Measurements from ENCODE around the gene KASH5.

KASH5 gene

GRCh38 chr19:49427339-49427738 lies 39.3 kb downstream of the KASH5 start:
- H3K4me1 ChIP-seq (ENCODE audit: control insufficient read depth, insufficient read depth, low read length): peaks cover 3% of the 10 kb centered on the region
- POLR2A ChIA-PET: interaction anchor here (0.8 to 1.9 kb wide), 2 partner anchors 9 to 24 kb away, joined by 3 to 5 read pairs; partner anchors contain the start of gene PIH1D1
- no peak overlapping the region for H3K27ac ChIP-seq (ENCODE audit: extremely low read depth, low read depth, low read length)
- CTCF ChIA-PET: interaction anchor here (0.6 to 3.8 kb wide), 5 partner anchors 36 to 201 kb away, joined by 3 to 33 read pairs (median 3); no protein-coding TSS in a partner anchor
- no peak overlapping the region for H3K4me3 ChIP-seq (ENCODE audit: low read depth, low read length)
- no peaks in the 10 kb centered on the region for H3K9me3 ChIP-seq (ENCODE audit: control insufficient read depth, insufficient read depth, low read depth, low read length)
- H3K36me3 ChIP-seq (ENCODE audit: control insufficient read depth in 2 of 2, insufficient read depth in 1 of 2, low read length in 2 of 2): no peaks in the 10 kb centered on the region
- no peak for TF ChIP-seq ZEB2 (tag by site-specific recombination; IDR thresholded peaks at IDR 0.05)
- TF ChIP-seq RBAK (tag by site-specific recombination; IDR thresholded peaks at IDR 0.05): no peak
- TF ChIP-seq ZNF366 (tag by site-specific recombination; conservative IDR thresholded peaks at IDR 0.05): no peak
- TF ChIP-seq, protein P1, sequence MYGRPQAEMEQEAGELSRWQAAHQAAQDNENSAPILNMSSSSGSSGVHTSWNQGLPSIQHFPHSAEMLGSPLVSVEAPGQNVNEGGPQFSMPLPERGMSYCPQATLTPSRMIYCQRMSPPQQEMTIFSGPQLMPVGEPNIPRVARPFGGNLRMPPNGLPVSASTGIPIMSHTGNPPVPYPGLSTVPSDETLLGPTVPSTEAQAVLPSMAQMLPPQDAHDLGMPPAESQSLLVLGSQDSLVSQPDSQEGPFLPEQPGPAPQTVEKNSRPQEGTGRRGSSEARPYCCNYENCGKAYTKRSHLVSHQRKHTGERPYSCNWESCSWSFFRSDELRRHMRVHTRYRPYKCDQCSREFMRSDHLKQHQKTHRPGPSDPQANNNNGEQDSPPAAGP (tag by site-specific recombination; IDR thresholded peaks at IDR 0.05): no peak

GRCh38 chr19:49427855-49428546 lies 40.0 kb downstream of the KASH5 start:
- Histone ChIP-seq H3K9me3 (ENCODE audit: control insufficient read depth, insufficient read depth, low read depth, low read length) (no peaks in the 10 kb centered on the region), H3K4me3 (ENCODE audit: low read depth, low read length) (peak overlapping the region; percentile 11; the same call in 1 of the 2 replicates), H3K27ac (ENCODE audit: extremely low read depth, low read depth, low read length) (no peak overlapping the region), H3K4me1 (ENCODE audit: control insufficient read depth, insufficient read depth, low read length) (no peaks in the 10 kb centered on the region), H3K36me3 (ENCODE audit: control insufficient read depth in 2 of 2, insufficient read depth in 1 of 2, low read length in 2 of 2) (no peaks in the 10 kb centered on the region)
- ChIA-PET CTCF (interaction anchor here (0.6 to 1.4 kb wide), 3 partner anchors 13 to 201 kb away, joined by 3 to 4 read pairs (median 4); no protein-coding TSS in a partner anchor), POLR2A (interaction anchor here (0.8 to 1.9 kb wide), 2 partner anchors 9 to 24 kb away, joined by 3 to 5 read pairs; partner anchors contain the start of gene PIH1D1)
- TF ChIP-seq HOXD13 (CRISPR knock-in tag; IDR thresholded peaks at IDR 0.05; ENCODE audit: borderline replicate concordance) (no peak), GLIS2 (tag by site-specific recombination; IDR thresholded peaks at IDR 0.05) (peak; percentile 48; the same call in 1 of the 2 replicates), ZNF184 (tag by site-specific recombination; IDR thresholded peaks at IDR 0.05) (no peak), ZXDB (tag by site-specific recombination; IDR thresholded peaks at IDR 0.05) (0 out of 2 replicates have a peak, but pooled peaks have one; percentile 62), ZNF510 (tag by site-specific recombination; IDR thresholded peaks at IDR 0.05; ENCODE audit: insufficient replicate concordance) (no peak), ZNF610 (tag by site-specific recombination; IDR thresholded peaks at IDR 0.05; ENCODE audit: borderline replicate concordance) (peak; percentile 86; the same call in 1 of the 2 replicates), ZEB2 (tag by site-specific recombination; IDR thresholded peaks at IDR 0.05) (0 out of 2 replicates have a peak, but pooled peaks have one; percentile 20), ZNF701 (tag by site-specific recombination; IDR thresholded peaks at IDR 0.05) (no peak), ZNF518A (tag by site-specific recombination; conservative IDR thresholded peaks at IDR 0.05; ENCODE audit: low read depth) (no peak), ZNF600 (tag by site-specific recombination; IDR thresholded peaks at IDR 0.05) (peak; percentile 76), SP3 (tag by site-specific recombination; IDR thresholded peaks at IDR 0.05) (peak; percentile 58), ZNF311 (tag by site-specific recombination; IDR thresholded peaks at IDR 0.05; ENCODE audit: borderline replicate concordance) (no peak), ZNF302 (tag by site-specific recombination; IDR thresholded peaks at IDR 0.05; ENCODE audit: low read depth) (no peak), ZFHX2 (tag by site-specific recombination; conservative IDR thresholded peaks at IDR 0.05) (no peak), ZNF132 (tag by site-specific recombination; IDR thresholded peaks at IDR 0.05; ENCODE audit: borderline replicate concordance) (no peak), MEIS1 (CRISPR knock-in tag; IDR thresholded peaks at IDR 0.05; ENCODE audit: borderline replicate concordance) (no peak), OSR2 (tag by site-specific recombination; IDR thresholded peaks at IDR 0.05) (no peak), MYNN (tag by site-specific recombination; IDR thresholded peaks at IDR 0.05; ENCODE audit: borderline replicate concordance) (no peak), ZNF214 (tag by site-specific recombination; IDR thresholded peaks at IDR 0.05; ENCODE audit: borderline replicate concordance) (no peak), IKZF3 (tag by site-specific recombination; IDR thresholded peaks at IDR 0.05) (no peak)

Measured in HEK293 (cell line).